ENCODE results near the gene RFWD3.

Gene RFWD3

GRCh38 chr16:74611721-74612120 lies 55.0 kb downstream of the RFWD3 start:
- no peak for DNase-seq

- no peak for DNase-seq
These were observed 57.7 kb downstream of the RFWD3 start for GRCh38 chr16:74608944-74609343.

- no peak for DNase-seq
These were observed 58.3 kb downstream of the RFWD3 start for GRCh38 chr16:74608381-74608780.

- DNase-seq: no peak
These were observed 58.7 kb downstream of the RFWD3 start for GRCh38 chr16:74607962-74608356.

- peak; percentile 12 for DNase-seq
These were observed 59.2 kb downstream of the RFWD3 start for GRCh38 chr16:74607310-74607961.

- peak; percentile 98 for DNase-seq
These were observed 60.0 kb downstream of the RFWD3 start, which contains the start of gene GLG1 for GRCh38 chr16:74606521-74607309. GLG1 (minus strand) TSS chr16:74607114; CDS start chr16:74607094, 20 bp downstream.

- no peak for DNase-seq
These were observed 60.7 kb downstream of the RFWD3 start for GRCh38 chr16:74605746-74606520.

- no peak for DNase-seq
These were observed 61.3 kb downstream of the RFWD3 start for GRCh38 chr16:74605332-74605731.

- DNase-seq: no peak
These were observed 62.8 kb downstream of the RFWD3 start for GRCh38 chr16:74603848-74604247.

- no peak for DNase-seq
These were observed 65.4 kb downstream of the RFWD3 start for GRCh38 chr16:74601126-74601871.

GRCh38 chr16:74596586-74596985 lies 70.1 kb downstream of the RFWD3 start:
- DNase-seq: no peak

GRCh38 chr16:74592847-74593246 lies 73.8 kb downstream of the RFWD3 start:
- DNase-seq: no peak

- no peak for DNase-seq
These were observed 74.6 kb downstream of the RFWD3 start for GRCh38 chr16:74591876-74592650.

- no peak for DNase-seq
These were observed 79.7 kb downstream of the RFWD3 start for GRCh38 chr16:74586948-74587347.

- no peak for DNase-seq
These were observed 80.7 kb downstream of the RFWD3 start for GRCh38 chr16:74585846-74586443.

- no peak for DNase-seq
These were observed 82.6 kb downstream of the RFWD3 start for GRCh38 chr16:74583926-74584666.

GRCh38 chr16:74582970-74583369 lies 83.7 kb downstream of the RFWD3 start:
- no peak for DNase-seq

GRCh38 chr16:74580833-74581232 lies 85.8 kb downstream of the RFWD3 start:
- DNase-seq: no peak

GRCh38 chr16:74578838-74579237 lies 87.8 kb downstream of the RFWD3 start:
- DNase-seq: no peak

GRCh38 chr16:74578433-74578832 lies 88.2 kb downstream of the RFWD3 start:
- no peak for DNase-seq

- DNase-seq: no peak
These were observed 88.8 kb downstream of the RFWD3 start for GRCh38 chr16:74577882-74578366.

Data from retina (tissue), 1 donor.